HepG2 (cell line): Measurements from ENCODE around the gene PGRMC2. TPM values are rescaled to one million over a fixed set of nuclear protein-coding genes. Genes with fewer than 3 reads are reported as not detected.

ENCODE experiments used
- ATAC-seq: fragments of 200-7000 bp; cut with Tn5 transposase; 3 replicates; pipeline ENCODE4 v1.9.1; 2020; ENCODE audit warnings: mild to moderate bottlenecking, moderate library complexity
- BruUV-seq: library from RNA; stranded (reverse); fragments of 400-500 nt; replicated peaks from 2 replicates; lab custom pipeline; 2021; lab: Mats Ljungman, UMichigan
- CTCF ChIA-PET: fragments of 300-600 bp; formaldehyde crosslinking; extraction: SDS; loops from one replicate; lab custom pipeline; 2021; ENCODE audit warnings: low total read pairs, inconsistent platforms, low intra/inter-chr PET ratio; lab: Yijun Ruan, JAX
- POLR2A ChIA-PET: fragments of 350-600 bp; sonication (Branson Sonifier 250); formaldehyde crosslinking; loops from one replicate; lab custom pipeline; 2020; ENCODE audit warnings: antibody characterized with exemption, inconsistent platforms; lab: Yijun Ruan, JAX
- DNase-seq: peaks from one replicate; pipeline ENCODE4 v3.0.0-alpha.2; 2015; ENCODE audit warnings: low spot score
- FAIRE-seq: peaks from 3 replicates; lab custom pipeline; 2011; peaks lifted over from hg19 to GRCh38; lab: Jason Lieb, UNC
- H2AFZ ChIP-seq: one replicate; pipeline ENCODE4 v1.6.1; 2011; ENCODE audit warnings: low read length, inconsistent platforms
- H3K27ac ChIP-seq: fragments of 300-600 bp; 3 replicates; pipeline ENCODE4 v1.8.0; 2011; ENCODE audit warnings: mixed run types, mild to moderate bottlenecking, mixed read lengths, low read length, inconsistent platforms; ENCODE audit not compliant: insufficient read depth; ENCODE audit errors: extremely low read length
- H3K27me3 ChIP-seq, 2 experiments: fragments of 200-600 bp in 1 of 2; 2 replicates in 1 of 2; 3 replicates in 1 of 2; pipeline versions ENCODE4 v1.6.0 to v1.8.0; 2011; ENCODE audit warnings: low read length in 2 of 2, mild to moderate bottlenecking in 2 of 2, moderate library complexity in 2 of 2, inconsistent platforms in 1 of 2; ENCODE audit not compliant: insufficient read depth in 2 of 2, control insufficient read depth in 1 of 2
- H3K36me3 ChIP-seq, 2 experiments: fragments of 200-600 bp in 1 of 2; replicated peaks in 1 of 2; 2 replicates in 1 of 2; 3 replicates in 1 of 2; pipeline versions ENCODE4 v1.5.1 to v1.8.0; 2011; ENCODE audit warnings: low read length in 2 of 2, inconsistent platforms in 1 of 2; ENCODE audit not compliant: insufficient read depth in 2 of 2, control insufficient read depth in 1 of 2
- H3K4me1 ChIP-seq: 2 replicates; pipeline ENCODE4 v1.5.1; 2012; ENCODE audit warnings: low read length, inconsistent platforms; ENCODE audit not compliant: insufficient read depth
- H3K4me2 ChIP-seq: 2 replicates; pipeline ENCODE4 v1.6.0; 2011; ENCODE audit warnings: low read depth, low read length, inconsistent platforms
- H3K4me3 ChIP-seq, 3 experiments: fragments of 200-600 bp in 1 of 3; sonication (generic), shearing (Covaris generic) in 1 of 3; replicated peaks in 1 of 3; 2 replicates each; pipeline ENCODE4 v1.5.1; 2011 to 2016; ENCODE audit warnings: low read length in 3 of 3, inconsistent platforms in 2 of 3, low read depth in 2 of 3, mild to moderate bottlenecking in 2 of 3, control low read depth in 1 of 3, mixed read lengths in 1 of 3; ENCODE audit not compliant: insufficient read depth in 1 of 3
- H3K79me2 ChIP-seq: one replicate; pipeline ENCODE4 v1.6.1; 2011; ENCODE audit warnings: low read length, inconsistent platforms; ENCODE audit not compliant: insufficient read depth
- H3K9ac ChIP-seq: 2 replicates; pipeline ENCODE4 v1.6.0; 2011; ENCODE audit warnings: mild to moderate bottlenecking, low read depth, low read length, inconsistent platforms; ENCODE audit not compliant: insufficient read depth
- H3K9me3 ChIP-seq: 2 replicates; pipeline ENCODE4 v1.5.1; 2012; ENCODE audit warnings: mild to moderate bottlenecking, low read length
- H4K20me1 ChIP-seq: 2 replicates; pipeline ENCODE4 v1.6.0; 2011; ENCODE audit warnings: inconsistent platforms, mild to moderate bottlenecking, low read length, moderate library complexity; ENCODE audit not compliant: insufficient read depth
- DNMT3B ChIP-seq: conservative IDR thresholded peaks from 2 replicates; pipeline ENCODE4 v1.6.1; 2016; ENCODE audit warnings: missing biosample characterization, control low read depth
- KDM1A ChIP-seq: IDR thresholded peaks from 2 replicates; pipeline ENCODE4 v1.6.1; 2016; ENCODE audit warnings: missing compliant biosample characterization
- LCORL ChIP-seq, 2 experiments: fragments of 450-650 bp in 1 of 2; sonication (generic) in 1 of 2; formaldehyde crosslinking in 1 of 2; IDR thresholded peaks; 2 replicates each; pipeline versions ENCODE4 v1.5.0 to v1.6.1; 2017 to 2020; ENCODE audit warnings: antibody characterized with exemption in 1 of 2, missing genetic modification reagents in 1 of 2
- MED8 ChIP-seq: sonication (generic); formaldehyde crosslinking; IDR thresholded peaks from 2 replicates; pipeline ENCODE4 v1.8.1; 2023; ENCODE audit warnings: mild to moderate bottlenecking, missing genetic modification reagents; ENCODE audit not compliant: insufficient replicate concordance
- NFRKB ChIP-seq: fragments of 450-650 bp; IDR thresholded peaks from 2 replicates; pipeline ENCODE4 v1.6.1; 2017
- RFX1 ChIP-seq: fragments of 450-650 bp; IDR thresholded peaks from 2 replicates; pipeline ENCODE4 v1.6.1; 2017
- RXRA ChIP-seq: sonication (generic); formaldehyde crosslinking; IDR thresholded peaks from 2 replicates; pipeline ENCODE4 v1.5.1; 2020; ENCODE audit warnings: missing genetic modification reagents
- ZNF382 ChIP-seq: sonication (generic); formaldehyde crosslinking; IDR thresholded peaks from 2 replicates; pipeline ENCODE4 v1.5.0; 2020; ENCODE audit warnings: missing genetic modification reagents, mild to moderate bottlenecking, borderline replicate concordance
- ZNF451 ChIP-seq: sonication (generic); formaldehyde crosslinking; IDR thresholded peaks from 2 replicates; pipeline ENCODE4 v1.5.0; 2020; ENCODE audit warnings: mild to moderate bottlenecking, missing genetic modification reagents
- ZNF577 ChIP-seq: sonication (generic); formaldehyde crosslinking; IDR thresholded peaks from 2 replicates; pipeline ENCODE4 v1.4.0; 2020; ENCODE audit warnings: mild to moderate bottlenecking, low read depth, missing genetic modification reagents, borderline replicate concordance
- WGBS: methylation state at CpG from one replicate; pipeline ENCODE4 v1.1.6; 2017; ENCODE audit warnings: low lambda C conversion rate; 5-methylcytosine and 5-hydroxymethylcytosine counted together
- in situ Hi-C: cut with HindIII; loops from 2 replicates; pipeline ENCODE4 v1.10.0; 2017; ENCODE audit warnings: low pct_unique_long_range_greater_than_20kb; ENCODE audit not compliant: extremely low pct_ligation_motif_present
- intact Hi-C: fragments of 100-400 bp; cut with micrococcal nuclease; formaldehyde crosslinking; loops from one replicate; pipeline ENCODE4 v1.10.0; 2022; ENCODE audit not compliant: unreplicated experiment
- polyA plus RNA-seq, 8 experiments: library from polyadenylated mRNA; depleted of rRNA in 3 of 8; stranded (reverse) in 7 of 8; unstranded in 1 of 8; fragments of >200 nt; fragmentation: Illumina TruSeq in 4 of 8; extraction: Trizol in 4 of 8; gene quantifications; 2 replicates each; pipeline versions ENCODE4 v1.2.1 to v1.2.3, GENCODE V29; 2011 to 2016; ENCODE audit warnings: low read depth in 4 of 8, missing spikeins in 1 of 8, mixed read lengths in 1 of 8; ENCODE audit not compliant: insufficient read depth in 1 of 8
- total RNA-seq, 5 experiments: library from RNA; depleted of rRNA; stranded (reverse); fragments of >200 nt; fragmentation: Illumina TruSeq; extraction: Trizol; gene quantifications; 2 replicates each; pipeline ENCODE4 v1.2.3, GENCODE V29; 2016; ENCODE audit warnings: low read depth in 1 of 5
- TF ChIP-seq, protein P1 (sequence below): sonication (generic); formaldehyde crosslinking; IDR thresholded peaks from 2 replicates; pipeline ENCODE4 v1.4.0; 2020; ENCODE audit warnings: low read depth, mild to moderate bottlenecking, missing genetic modification reagents
- TF ChIP-seq, protein P2 (sequence below): IDR thresholded peaks from 2 replicates; pipeline ENCODE4 v1.6.1; 2018; ENCODE audit warnings: missing genetic modification reagents, mild to moderate bottlenecking, missing compliant biosample characterization

Gene PGRMC2
- total and polyA plus RNA-seq, 2 of the 13 experiments (the other 11 are each of a cell fraction or from before 2014, with no cell fraction given), result 16.0 to 19.8 TPM

DNA sequence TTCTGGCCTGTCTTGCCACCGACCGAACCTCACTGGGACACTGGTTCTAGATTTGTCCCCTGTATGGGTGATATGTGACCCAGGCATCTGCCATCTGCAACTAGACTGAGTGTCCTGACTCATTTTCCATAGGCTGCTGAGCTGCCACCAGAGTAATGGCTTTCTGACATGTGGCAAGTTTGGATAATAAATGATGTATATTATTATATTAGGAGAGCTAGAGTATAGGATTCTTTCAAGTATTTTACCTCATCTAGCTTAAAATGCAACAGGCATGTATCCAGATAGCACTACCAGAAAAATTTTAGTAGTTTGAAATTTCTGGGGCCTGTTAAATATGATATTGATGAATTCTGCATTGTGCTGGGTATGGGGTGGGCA is 15.8 kb upstream of the PGRMC2 start:
- DNase-seq (no peak), FAIRE-seq (no peak), ATAC-seq (no peak)
- no peak overlapping the region for H3K4me3 ChIP-seq
- no peaks in the 10 kb centered on the region for H3K79me2 ChIP-seq
- H3K36me3 ChIP-seq, result no peaks in the 10 kb centered on the region
- peaks cover 8% of the 10 kb centered on the region for H3K4me1 ChIP-seq
- CTCF ChIA-PET, result no interaction called here
- H4K20me1 ChIP-seq, result no peaks in the 10 kb centered on the region
- no peak overlapping the region for H3K27ac ChIP-seq
- TF ChIP-seq ZNF382 (CRISPR knock-in tag), result no peak
- TF ChIP-seq, protein P1, sequence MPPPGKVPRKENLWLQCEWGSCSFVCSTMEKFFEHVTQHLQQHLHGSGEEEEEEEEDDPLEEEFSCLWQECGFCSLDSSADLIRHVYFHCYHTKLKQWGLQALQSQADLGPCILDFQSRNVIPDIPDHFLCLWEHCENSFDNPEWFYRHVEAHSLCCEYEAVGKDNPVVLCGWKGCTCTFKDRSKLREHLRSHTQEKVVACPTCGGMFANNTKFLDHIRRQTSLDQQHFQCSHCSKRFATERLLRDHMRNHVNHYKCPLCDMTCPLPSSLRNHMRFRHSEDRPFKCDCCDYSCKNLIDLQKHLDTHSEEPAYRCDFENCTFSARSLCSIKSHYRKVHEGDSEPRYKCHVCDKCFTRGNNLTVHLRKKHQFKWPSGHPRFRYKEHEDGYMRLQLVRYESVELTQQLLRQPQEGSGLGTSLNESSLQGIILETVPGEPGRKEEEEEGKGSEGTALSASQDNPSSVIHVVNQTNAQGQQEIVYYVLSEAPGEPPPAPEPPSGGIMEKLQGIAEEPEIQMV (CRISPR knock-in tag), result no peak
- TF ChIP-seq DNMT3B (CRISPR knock-in tag), result no peak
- TF ChIP-seq, protein P2, sequence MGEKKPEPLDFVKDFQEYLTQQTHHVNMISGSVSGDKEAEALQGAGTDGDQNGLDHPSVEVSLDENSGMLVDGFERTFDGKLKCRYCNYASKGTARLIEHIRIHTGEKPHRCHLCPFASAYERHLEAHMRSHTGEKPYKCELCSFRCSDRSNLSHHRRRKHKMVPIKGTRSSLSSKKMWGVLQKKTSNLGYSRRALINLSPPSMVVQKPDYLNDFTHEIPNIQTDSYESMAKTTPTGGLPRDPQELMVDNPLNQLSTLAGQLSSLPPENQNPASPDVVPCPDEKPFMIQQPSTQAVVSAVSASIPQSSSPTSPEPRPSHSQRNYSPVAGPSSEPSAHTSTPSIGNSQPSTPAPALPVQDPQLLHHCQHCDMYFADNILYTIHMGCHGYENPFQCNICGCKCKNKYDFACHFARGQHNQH (CRISPR knock-in tag), result no peak
- no peak for TF ChIP-seq ZNF451
- TF ChIP-seq NFRKB, result no peak
- no peak for TF ChIP-seq LCORL (IDR thresholded peaks at IDR 0.05)
- TF ChIP-seq LCORL (CRISPR knock-in tag; IDR thresholded peaks at IDR 0.05), result no peak
- no peak for TF ChIP-seq MED8 (CRISPR knock-in tag)
- no peak for TF ChIP-seq ZNF577 (CRISPR knock-in tag)
- TF ChIP-seq KDM1A (CRISPR knock-in tag), result no peak
- no peak for TF ChIP-seq RXRA
- no peak for TF ChIP-seq RFX1
- 100% methylated on average over 2 of the region's 2 CpGs for WGBS
- H3K27me3 ChIP-seq, result 0 out of 5 replicates have a peak, but pooled peaks cover 0 to under 1% of the 10 kb centered on the region in 2 experiments
- H2AFZ ChIP-seq, result no peak overlapping the region
- BruUV-seq, result no TSS peak
- intact Hi-C loops, result no loop called here
- H3K4me2 ChIP-seq, result no peak overlapping the region
- POLR2A ChIA-PET, result no interaction called here
- H3K9ac ChIP-seq, result no peak overlapping the region
- in situ Hi-C loops, result no loop called here
- H3K9me3 ChIP-seq, result no peaks in the 10 kb centered on the region
